GM19324 (cell line): ENCODE results near the gene PLSCR5.

Source experiments
- ATAC-seq: cut with Tn5 transposase; IDR thresholded peaks from one replicate; pipeline ENCODE4 v1.9.1; 2021; ENCODE audit warnings: mild to moderate bottlenecking, moderate library complexity; ENCODE audit not compliant: unreplicated experiment, low FRiP score

Gene PLSCR5

GRCh38 chr3:146605106-146605505, at the start of gene PLSCR5:
PLSCR5 (minus strand) TSS chr3:146605346; CDS start chr3:146605212, 134 bp downstream.
- no peak for ATAC-seq

- ATAC-seq = no peak
Measured at GRCh38 chr3:146653978-146654377, 48.8 kb upstream of the PLSCR5 start.

- ATAC-seq = no peak
Measured at GRCh38 chr3:146650691-146651442, 45.7 kb upstream of the PLSCR5 start.

GRCh38 chr3:146646261-146646660, 41.1 kb upstream of the PLSCR5 start:
- no peak for ATAC-seq

GRCh38 chr3:146640955-146641867, 36.1 kb upstream of the PLSCR5 start:
- ATAC-seq = no peak

GRCh38 chr3:146640361-146640760, 35.2 kb upstream of the PLSCR5 start:
- no peak for ATAC-seq

- ATAC-seq = no peak
Measured at GRCh38 chr3:146638718-146639117, 33.6 kb upstream of the PLSCR5 start.

GRCh38 chr3:146637871-146638270, 32.7 kb upstream of the PLSCR5 start:
- no peak for ATAC-seq

GRCh38 chr3:146636881-146637280, 31.7 kb upstream of the PLSCR5 start:
- ATAC-seq = no peak

GRCh38 chr3:146634346-146634745, 29.2 kb upstream of the PLSCR5 start:
- ATAC-seq = no peak

- no peak for ATAC-seq
Measured at GRCh38 chr3:146628671-146629070, 23.5 kb upstream of the PLSCR5 start.

- no peak for ATAC-seq
Measured at GRCh38 chr3:146626403-146627122, 21.4 kb upstream of the PLSCR5 start.

GRCh38 chr3:146625186-146625775, 20.1 kb upstream of the PLSCR5 start:
- no peak for ATAC-seq

- ATAC-seq = no peak
Measured at GRCh38 chr3:146621723-146622122, 16.6 kb upstream of the PLSCR5 start.

GRCh38 chr3:146612015-146612414, 6.9 kb upstream of the PLSCR5 start:
- no peak for ATAC-seq

- ATAC-seq = no peak
Measured at GRCh38 chr3:146611096-146611495, 6.0 kb upstream of the PLSCR5 start.

GRCh38 chr3:146598535-146598934, 6.6 kb downstream of the PLSCR5 start:
- no peak for ATAC-seq

- ATAC-seq = no peak
Measured at GRCh38 chr3:146594843-146595482, 10.2 kb downstream of the PLSCR5 start.

- no peak for ATAC-seq
Measured at GRCh38 chr3:146593776-146594175, 11.4 kb downstream of the PLSCR5 start.

GRCh38 chr3:146590521-146590920, 14.6 kb downstream of the PLSCR5 start:
- ATAC-seq = no peak
